Urinary bladder (tissue), 4 donors: ENCODE measurements around the gene UBE2E1. TPM values are rescaled to one million over a fixed set of nuclear protein-coding genes. Genes with fewer than 3 reads are reported as not detected.
"Not testable (repeated sequence)": the region's sequence is repeated elsewhere in the genome, so short reads cannot be mapped to it uniquely, and the experiment has no call there.

ENCODE experiments used
- DNase-seq: peaks from one replicate; pipeline ENCODE4 v3.0.0-alpha.2; 2015; ENCODE audit errors: extremely low spot score
- H3K27ac ChIP-seq: one replicate; pipeline ENCODE4 v1.5.1; 2013; ENCODE audit warnings: low read depth, mild to moderate bottlenecking, moderate library complexity
- H3K36me3 ChIP-seq: one replicate; pipeline ENCODE4 v1.6.1; 2013; ENCODE audit warnings: mild to moderate bottlenecking, moderate library complexity; ENCODE audit not compliant: insufficient read depth
- H3K4me1 ChIP-seq: one replicate; pipeline ENCODE4 v1.6.1; 2013; ENCODE audit warnings: mild to moderate bottlenecking, moderate library complexity; ENCODE audit not compliant: insufficient read depth
- H3K4me3 ChIP-seq: one replicate; pipeline ENCODE4 v1.5.1; 2013; ENCODE audit warnings: low read depth, low read length
- WGBS: extraction: QIAGEN DNeasy Blood & Tissue Kit; methylation state at CpG from one replicate; pipeline ENCODE4 v1.1.7; 2013; 5-methylcytosine and 5-hydroxymethylcytosine counted together
- polyA plus RNA-seq: library from polyadenylated mRNA; stranded (reverse); fragments of 200-250 nt; gene quantifications from one replicate; pipeline ENCODE4 v1.2.3, GENCODE V29; 2013
- total RNA-seq: library from RNA; depleted of rRNA; stranded (reverse); fragments of >200 nt; gene quantifications from one replicate; pipeline ENCODE4 v1.2.3, GENCODE V29; 2014
- donor health status: healthy with polysubstance abuse.
- donor health status: healthy.

Gene UBE2E1
- total and polyA plus RNA-seq, 2 donors: 81.8 to 122 TPM

- no peaks in the 10 kb centered on the region for H3K36me3 ChIP-seq
- no peak overlapping the region for H3K4me3 ChIP-seq
- no peaks in the 10 kb centered on the region for H3K4me1 ChIP-seq
- no peak for DNase-seq
- no peak overlapping the region for H3K27ac ChIP-seq
- 84% methylated on average over 8 of the region's 8 CpGs for WGBS
Observed at GRCh38 chr3:23894254-23895061, 88.7 kb downstream of the UBE2E1 start.

DNA sequence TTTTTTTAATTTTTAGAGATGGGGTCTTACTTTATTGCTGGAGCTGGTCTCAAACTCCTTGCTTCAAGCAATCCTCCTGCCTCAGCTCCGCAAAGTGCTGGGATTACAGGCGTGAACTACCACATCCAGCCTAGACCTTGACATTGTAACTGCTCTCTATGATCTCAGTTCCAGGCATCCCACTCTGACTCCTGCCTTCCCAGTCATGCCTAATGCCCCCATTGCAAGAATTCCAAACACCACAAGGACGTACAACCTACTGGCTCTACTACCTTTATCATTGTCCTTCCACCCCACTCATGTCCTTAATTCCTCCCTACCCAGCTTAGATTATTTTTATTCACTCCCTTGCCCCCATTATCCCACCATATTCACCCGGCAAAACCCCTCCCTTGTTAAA is 89.4 kb downstream of the UBE2E1 start:
- Histone ChIP-seq H3K4me3 (no peak overlapping the region), H3K27ac (no peak overlapping the region), H3K4me1 (no peaks in the 10 kb centered on the region), H3K36me3 (peaks cover under 1% of the 10 kb centered on the region)
- DNase-seq: no peak
- 97% methylated on average over 4 of the region's 4 CpGs for WGBS

GRCh38 chr3:23900744-23901143 is 95.0 kb downstream of the UBE2E1 start:
- Histone ChIP-seq H3K27ac (no peak overlapping the region), H3K36me3 (peaks cover 2% of the 10 kb centered on the region), H3K4me1 (no peaks in the 10 kb centered on the region), H3K4me3 (no peak overlapping the region)
- 84% methylated on average over 6 of the region's 6 CpGs for WGBS
- no peak for DNase-seq

DNA sequence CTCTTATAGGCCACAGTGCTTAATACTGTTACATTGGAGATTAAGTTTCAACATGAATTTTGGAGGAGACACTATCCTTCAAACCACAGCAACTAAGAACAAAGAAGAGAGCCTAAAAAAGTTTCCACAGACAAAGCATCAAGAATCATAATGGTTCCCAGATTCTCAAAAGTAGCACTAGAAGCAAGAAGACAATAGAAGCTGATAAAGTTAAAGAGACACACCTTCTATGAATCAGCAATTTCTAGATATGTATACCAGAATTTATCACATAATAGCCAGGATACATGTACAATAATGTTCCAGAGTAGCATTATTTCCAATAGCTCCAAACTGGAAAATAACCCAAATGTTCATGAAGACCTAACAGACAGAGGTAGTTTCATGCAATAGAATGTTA is 98.8 kb downstream of the UBE2E1 start:
- DNase-seq: no peak
- peaks cover 2% of the 10 kb centered on the region for H3K36me3 ChIP-seq
- no peak overlapping the region for H3K27ac ChIP-seq
- no peak overlapping the region for H3K4me3 ChIP-seq
- H3K4me1 ChIP-seq: no peaks in the 10 kb centered on the region

- peaks cover 5% of the 10 kb centered on the region for H3K36me3 ChIP-seq
- H3K4me1 ChIP-seq: no peaks in the 10 kb centered on the region
- WGBS: 90% methylated on average over 7 of the region's 7 CpGs
- DNase-seq: no peak
- H3K27ac ChIP-seq: no peak overlapping the region
- H3K4me3 ChIP-seq: no peak overlapping the region
Observed at GRCh38 chr3:23909341-23909740, 103.6 kb downstream of the UBE2E1 start.

DNA sequence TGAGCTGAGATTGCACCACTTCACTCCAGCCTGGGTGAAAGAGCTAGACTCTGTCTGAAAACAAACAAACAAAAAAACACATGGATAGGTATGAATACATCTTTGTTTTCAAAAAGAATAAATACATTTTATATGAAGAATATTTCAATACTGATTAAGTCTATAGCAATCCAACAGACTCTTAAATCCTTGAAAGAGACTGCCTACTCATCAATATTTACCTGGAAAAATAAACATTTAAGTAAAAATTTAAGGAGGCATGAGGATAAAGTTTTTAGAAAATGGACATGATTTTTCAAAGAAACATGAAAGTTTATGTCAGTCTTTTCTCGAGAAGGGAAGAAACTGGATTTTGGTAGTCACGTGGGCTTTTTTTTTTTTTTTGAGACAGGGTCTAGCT is 105.6 kb downstream of the UBE2E1 start:
- WGBS: 96% methylated on average over 2 of the region's 2 CpGs
- H3K4me1 ChIP-seq: no peaks in the 10 kb centered on the region
- H3K4me3 ChIP-seq: no peak overlapping the region
- no peak for DNase-seq
- no peak overlapping the region for H3K27ac ChIP-seq
- H3K36me3 ChIP-seq: peaks cover 5% of the 10 kb centered on the region

GRCh38 chr3:23912335-23912734 is 106.6 kb downstream of the UBE2E1 start:
- H3K36me3 ChIP-seq, H3K4me1 ChIP-seq, DNase-seq, H3K27ac ChIP-seq, H3K4me3 ChIP-seq: not testable (repeated sequence)
- WGBS: 88% methylated on average over 3 of the region's 3 CpGs

DNA sequence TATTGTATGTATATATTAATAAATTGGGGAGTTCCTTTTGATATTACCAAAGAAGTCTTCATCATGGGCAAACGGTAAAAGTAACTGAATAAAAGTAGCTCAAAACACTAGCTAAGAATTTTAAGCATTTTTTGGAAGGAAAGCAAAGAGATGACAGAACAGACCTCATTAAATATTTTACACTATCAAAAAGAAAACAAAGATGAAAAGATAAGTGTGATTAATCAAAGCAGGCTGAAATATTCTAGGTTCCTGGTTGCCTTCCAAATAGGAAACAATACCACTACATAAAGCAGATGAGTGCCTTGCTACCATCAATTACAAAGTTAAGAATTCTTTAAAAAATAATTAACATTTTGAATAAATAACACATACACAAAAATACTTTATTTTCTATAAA is 107.4 kb downstream of the UBE2E1 start:
- Histone ChIP-seq H3K27ac (no peak overlapping the region), H3K4me3 (no peak overlapping the region), H3K4me1 (no peaks in the 10 kb centered on the region), H3K36me3 (peaks cover 5% of the 10 kb centered on the region)
- 88% methylated on average over 1 of the region's 1 CpG for WGBS
- no peak for DNase-seq

DNA sequence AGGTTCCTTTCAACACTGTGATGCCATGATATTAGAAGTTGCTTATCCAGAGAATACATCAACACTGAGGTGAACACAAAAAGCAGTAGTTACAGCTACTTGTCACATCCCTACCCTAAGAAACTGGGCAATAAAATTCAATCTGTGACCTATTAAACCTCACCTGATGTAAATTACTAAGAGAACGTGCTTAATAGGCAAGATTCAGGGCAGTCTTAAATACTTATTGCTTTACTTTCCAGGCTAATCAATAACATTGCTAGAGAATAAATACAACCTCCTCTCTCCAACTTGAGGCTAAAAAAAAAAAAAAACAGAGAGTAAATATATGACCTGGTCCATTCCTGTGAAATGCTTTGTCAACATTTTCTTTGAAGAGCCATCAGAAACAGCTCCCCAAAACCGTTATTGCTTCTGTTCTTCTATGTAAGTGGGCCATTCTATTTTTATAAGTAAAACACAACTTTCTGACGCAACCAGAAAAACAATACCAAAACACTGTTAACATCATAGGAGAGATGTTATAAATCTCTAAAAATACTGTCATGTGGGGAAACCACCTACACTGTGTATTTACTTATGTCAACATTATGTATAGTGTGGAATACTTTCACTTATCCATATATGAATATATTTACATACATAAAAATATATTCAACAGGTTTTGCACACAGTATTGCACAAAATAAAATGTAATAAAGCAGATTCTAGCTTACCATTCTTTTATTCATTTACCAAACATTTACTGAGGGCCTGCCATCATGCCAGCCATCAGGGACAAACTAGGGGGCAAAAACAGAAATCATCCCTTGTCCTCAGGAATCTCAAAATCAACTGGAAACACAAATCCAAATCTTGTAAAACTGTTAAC is 108.4 kb downstream of the UBE2E1 start:
- 83% methylated on average over 3 of the region's 3 CpGs for WGBS
- no peaks in the 10 kb centered on the region for H3K4me1 ChIP-seq

GRCh38 chr3:23915537-23916108 is 109.9 kb downstream of the UBE2E1 start:
- Histone ChIP-seq H3K27ac (no peak overlapping the region), H3K4me3 (no peak overlapping the region), H3K36me3 (peaks cover 1% of the 10 kb centered on the region), H3K4me1 (no peaks in the 10 kb centered on the region)
- WGBS: 65% methylated on average over 7 of the region's 7 CpGs
- DNase-seq: no peak

More for the DNA sequence above, 108.4 kb downstream of the UBE2E1 start:
- H3K27ac ChIP-seq: no peak overlapping the region
- no peak for DNase-seq
- peaks cover 5% of the 10 kb centered on the region for H3K36me3 ChIP-seq
- no peak overlapping the region for H3K4me3 ChIP-seq

DNA sequence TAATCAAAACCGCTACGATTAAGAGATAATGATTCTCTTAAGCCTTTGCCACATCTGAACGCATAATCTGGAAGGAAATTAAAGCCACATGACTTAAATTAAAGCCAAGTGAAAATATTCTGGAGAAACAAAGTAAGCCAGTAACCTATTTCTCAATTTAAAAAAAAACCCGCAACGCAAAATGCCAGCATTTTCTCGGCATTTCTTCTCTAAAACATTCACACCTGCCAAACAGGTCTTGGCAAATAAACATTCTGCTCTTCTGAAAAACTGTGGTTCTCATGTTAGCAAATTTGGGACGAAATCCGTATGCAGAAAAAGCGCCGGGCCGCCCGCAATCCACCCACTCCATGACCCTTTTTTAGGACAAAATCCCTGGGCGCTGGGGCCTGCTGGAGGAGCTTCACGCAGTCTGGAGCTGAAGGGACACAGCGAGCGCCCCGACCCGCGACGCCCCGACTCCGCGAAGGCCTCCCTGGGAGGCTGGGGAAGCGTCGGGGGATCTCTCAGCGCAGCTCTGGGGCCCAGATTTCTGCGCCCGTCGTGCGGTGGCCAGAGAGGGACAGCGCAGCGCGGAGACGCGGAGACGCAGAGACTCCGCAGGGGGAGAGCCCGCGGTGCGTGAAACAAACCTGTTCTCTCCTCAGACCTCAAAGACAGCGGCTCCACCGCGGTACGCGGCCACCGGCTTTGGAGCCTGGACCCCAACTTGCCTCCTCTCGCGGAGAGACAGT is 110.6 kb downstream of the UBE2E1 start:
- 2% methylated on average over 48 of the region's 48 CpGs for WGBS
- H3K4me1 ChIP-seq: no peaks in the 10 kb centered on the region
- no peak for DNase-seq

DNA sequence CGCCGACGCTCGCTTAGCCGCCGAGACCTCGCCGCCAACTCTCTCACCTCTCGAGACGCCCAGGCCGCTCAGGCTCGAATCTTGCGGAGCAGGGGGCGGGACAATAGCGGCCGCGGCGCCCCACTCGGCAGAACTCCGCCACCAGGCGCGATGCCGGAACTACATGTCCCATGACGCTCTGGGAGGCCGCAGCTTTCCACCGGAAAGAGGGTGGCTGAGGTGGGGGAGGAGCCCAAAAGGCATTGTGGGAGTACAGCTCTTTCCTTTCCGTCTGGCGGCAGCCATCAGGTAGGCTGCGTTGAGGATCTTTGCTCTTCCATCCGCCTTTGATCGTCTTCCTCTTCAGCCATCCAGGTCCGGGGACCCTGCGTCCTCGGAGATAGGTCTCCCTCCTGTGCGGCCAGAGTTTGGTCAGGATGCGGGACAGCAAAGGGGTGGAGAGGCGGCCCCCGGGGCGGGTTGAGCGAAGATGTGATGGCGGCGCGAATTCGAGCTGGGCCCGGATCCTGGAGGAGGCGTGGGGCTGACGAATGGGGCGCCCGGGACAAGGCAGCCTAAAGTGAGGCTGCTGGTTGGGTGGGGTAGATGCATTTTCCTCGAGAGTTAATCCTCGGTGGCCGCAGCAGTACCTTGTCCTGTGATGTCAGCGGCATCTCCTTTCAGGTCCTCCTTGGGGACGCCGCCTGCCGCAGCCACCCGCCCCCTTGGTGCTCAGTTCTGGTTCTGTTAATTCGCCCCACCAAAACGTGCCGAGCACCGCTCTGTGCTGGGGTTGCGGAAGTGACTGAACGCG is 111.3 kb downstream of the UBE2E1 start, which contains the start of the genes NKIRAS1 and RPL15:
Gene NKIRAS1, minus strand, starts transcription at position 105 of the 793 bp plus-strand sequence. CDS start 6,086 bp downstream, outside the sequence.
Gene RPL15, plus strand, starts transcription at position 247 of the 793 bp plus-strand sequence. CDS start 728 bp downstream, outside the sequence.
- no peaks in the 10 kb centered on the region for H3K36me3 ChIP-seq
- DNase-seq: peak; percentile 94
- peak within 1 kb of the TSS; percentile 79 for H3K4me3 ChIP-seq
- H3K4me1 ChIP-seq: no peaks in the 10 kb centered on the region
- under 1% methylated on average over 64 of the region's 64 CpGs for WGBS
- peak within 1 kb of the TSS; percentile 88 for H3K27ac ChIP-seq

More for the DNA sequence above, 110.6 kb downstream of the UBE2E1 start:
- no peaks in the 10 kb centered on the region for H3K36me3 ChIP-seq
- H3K27ac ChIP-seq: peak overlapping the region; percentile 78
- H3K4me3 ChIP-seq: peak overlapping the region; percentile 79
